Panc1 (cell line): ENCODE measurements around the gene B3GALT2. TPM values are rescaled to one million over a fixed set of nuclear protein-coding genes. Genes with fewer than 3 reads are reported as not detected.

ENCODE experiments used
- ATAC-seq: fragments of 200-7000 bp; cut with Tn5 transposase; 2 replicates; pipeline ENCODE4 v1.9.1; 2020; ENCODE audit warnings: mild to moderate bottlenecking, moderate library complexity
- BruUV-seq: library from RNA; stranded (reverse); fragments of 400-500 nt; replicated peaks from 2 replicates; lab custom pipeline; 2021; lab: Mats Ljungman, UMichigan
- CTCF ChIA-PET: fragments of 300-600 bp; sonication (Branson Sonifier 250); formaldehyde crosslinking; loops from one replicate; lab custom pipeline; 2022; ENCODE audit warnings: antibody characterized with exemption; lab: Charles Lee
- POLR2A ChIA-PET: fragments of 300-600 bp; sonication (Branson Sonifier 250); formaldehyde crosslinking; loops from one replicate; lab custom pipeline; 2022; ENCODE audit warnings: antibody characterized with exemption; lab: Charles Lee
- DNase-seq: peaks from one replicate; pipeline ENCODE4 v3.0.0-alpha.2; 2010; ENCODE audit warnings: low read depth, low spot score
- H3K27ac ChIP-seq: 2 replicates; pipeline ENCODE4 v1.5.1; 2011; ENCODE audit warnings: mild to moderate bottlenecking, low read length, inconsistent platforms
- H3K27me3 ChIP-seq: fragments of 200-500 bp; sonication (Bioruptor generic); 2 replicates; pipeline ENCODE4 v1.6.0; 2014; ENCODE audit warnings: low read length, inconsistent platforms; ENCODE audit not compliant: control insufficient read depth, insufficient read depth
- H3K36me3 ChIP-seq: fragments of 200-500 bp; sonication (Bioruptor generic); 2 replicates; pipeline ENCODE4 v1.5.1; 2014; ENCODE audit warnings: inconsistent platforms, mild to moderate bottlenecking, low read length, moderate library complexity; ENCODE audit not compliant: control insufficient read depth, insufficient read depth
- H3K4me1 ChIP-seq: 2 replicates; pipeline ENCODE4 v1.5.1; 2011; ENCODE audit warnings: inconsistent platforms, mild to moderate bottlenecking, low read length, moderate library complexity; ENCODE audit not compliant: control insufficient read depth, insufficient read depth
- H3K4me3 ChIP-seq, 2 experiments: 2 replicates each; pipeline ENCODE4 v1.5.1; 2011 to 2012; ENCODE audit warnings: low read depth in 2 of 2, low read length in 2 of 2, mild to moderate bottlenecking in 2 of 2, inconsistent platforms in 1 of 2, moderate library complexity in 1 of 2
- H3K9me3 ChIP-seq: fragments of 200-500 bp; sonication (Bioruptor generic); 2 replicates; pipeline ENCODE4 v1.5.1; 2014; ENCODE audit warnings: low read depth, mild to moderate bottlenecking, inconsistent platforms, low read length, moderate library complexity; ENCODE audit not compliant: control insufficient read depth, insufficient read depth
- POLR2AphosphoS5 ChIP-seq: IDR thresholded peaks from 2 replicates; pipeline ENCODE4 v1.6.1; 2012; ENCODE audit warnings: mild to moderate bottlenecking, low read depth, low read length, moderate library complexity
- REST ChIP-seq, 2 experiments: IDR thresholded peaks; 2 replicates each; pipeline ENCODE4 v1.6.1; 2011 to 2012; ENCODE audit warnings: low read depth in 2 of 2, control low read depth in 1 of 2, low read length in 1 of 2, mild to moderate bottlenecking in 1 of 2, moderate library complexity in 1 of 2; ENCODE audit not compliant: insufficient read depth in 1 of 2
- SIN3A ChIP-seq: IDR thresholded peaks from 2 replicates; pipeline ENCODE4 v1.6.1; 2012; ENCODE audit warnings: low read depth, mild to moderate bottlenecking, low read length, moderate library complexity, borderline replicate concordance; ENCODE audit not compliant: insufficient read depth
- TCF7L2 ChIP-seq: IDR thresholded peaks from 2 replicates; pipeline ENCODE4 v1.6.1; 2011; ENCODE audit warnings: mild to moderate bottlenecking, low read depth, low read length, inconsistent platforms
- in situ Hi-C: cut with HindIII; loops from 2 replicates; pipeline ENCODE4 v1.10.0; 2016; ENCODE audit warnings: low sequenced_read_pairs, low pct_unique_long_range_greater_than_20kb
- intact Hi-C: fragments of 100-400 bp; cut with micrococcal nuclease; formaldehyde crosslinking; loops from one replicate; pipeline ENCODE4 v1.10.0; 2022; ENCODE audit not compliant: unreplicated experiment
- total RNA-seq: library from RNA; stranded (reverse); gene quantifications from one replicate; pipeline ENCODE4 v1.2.1, GENCODE V29; 2021; ENCODE audit not compliant: unreplicated experiment
- TF ChIP-seq, protein P1 (sequence below): fragments of 450-650 bp; IDR thresholded peaks from 2 replicates; pipeline ENCODE4 v1.5.1; 2017; ENCODE audit warnings: mild to moderate bottlenecking

The B3GALT2 gene
- total RNA-seq, 1 experiment from 2014 or later: 0.08 TPM

DNA sequence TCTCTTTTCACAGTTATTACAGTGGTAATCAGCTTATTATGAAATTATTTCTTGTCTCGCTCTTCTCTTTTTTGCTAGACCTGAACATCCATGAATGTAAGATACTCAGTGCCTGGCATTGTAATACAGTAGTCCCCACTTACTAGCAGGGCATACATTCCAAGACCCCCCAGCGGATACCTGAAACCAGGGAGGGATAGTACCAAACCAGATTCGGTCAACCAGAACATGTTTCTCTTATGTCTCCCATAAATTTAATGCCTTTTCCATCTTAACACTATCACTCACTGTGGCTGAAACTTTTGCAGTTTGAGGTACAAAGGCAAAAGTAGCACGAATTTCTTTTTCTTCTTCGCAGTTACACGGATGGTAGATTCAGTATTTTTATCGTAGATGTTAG is 24.6 kb upstream of the B3GALT2 start:
- ChIA-PET POLR2A (interaction anchor here (0.6 kb wide), 1 partner anchor 12 kb away, joined by 3 read pairs; no protein-coding TSS in a partner anchor), CTCF (no interaction called here)
- DNase-seq: no peak
- Histone ChIP-seq H3K36me3 (peaks cover 11% of the 10 kb centered on the region; the same call in 1 of the 2 replicates), H3K4me1 (no peaks in the 10 kb centered on the region), H3K27ac (no peak overlapping the region), H3K4me3 (no peak overlapping the region), H3K9me3 (no peaks in the 10 kb centered on the region), H3K27me3 (no peaks in the 10 kb centered on the region)
- TF ChIP-seq, protein P1, sequence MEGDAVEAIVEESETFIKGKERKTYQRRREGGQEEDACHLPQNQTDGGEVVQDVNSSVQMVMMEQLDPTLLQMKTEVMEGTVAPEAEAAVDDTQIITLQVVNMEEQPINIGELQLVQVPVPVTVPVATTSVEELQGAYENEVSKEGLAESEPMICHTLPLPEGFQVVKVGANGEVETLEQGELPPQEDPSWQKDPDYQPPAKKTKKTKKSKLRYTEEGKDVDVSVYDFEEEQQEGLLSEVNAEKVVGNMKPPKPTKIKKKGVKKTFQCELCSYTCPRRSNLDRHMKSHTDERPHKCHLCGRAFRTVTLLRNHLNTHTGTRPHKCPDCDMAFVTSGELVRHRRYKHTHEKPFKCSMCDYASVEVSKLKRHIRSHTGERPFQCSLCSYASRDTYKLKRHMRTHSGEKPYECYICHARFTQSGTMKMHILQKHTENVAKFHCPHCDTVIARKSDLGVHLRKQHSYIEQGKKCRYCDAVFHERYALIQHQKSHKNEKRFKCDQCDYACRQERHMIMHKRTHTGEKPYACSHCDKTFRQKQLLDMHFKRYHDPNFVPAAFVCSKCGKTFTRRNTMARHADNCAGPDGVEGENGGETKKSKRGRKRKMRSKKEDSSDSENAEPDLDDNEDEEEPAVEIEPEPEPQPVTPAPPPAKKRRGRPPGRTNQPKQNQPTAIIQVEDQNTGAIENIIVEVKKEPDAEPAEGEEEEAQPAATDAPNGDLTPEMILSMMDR: no peak
- TF ChIP-seq POLR2AphosphoS5: no peak
- TF ChIP-seq SIN3A: no peak
- TF ChIP-seq TCF7L2: no peak
- TF ChIP-seq REST (IDR thresholded peaks at IDR 0.05; ENCODE audit: insufficient read depth in 1 of 2, low read depth in 2 of 2, low read length in 1 of 2): no peak
- intact Hi-C loops: no loop called here
- ATAC-seq: no peak
- BruUV-seq: no TSS peak
- in situ Hi-C loops: no loop called here

DNA sequence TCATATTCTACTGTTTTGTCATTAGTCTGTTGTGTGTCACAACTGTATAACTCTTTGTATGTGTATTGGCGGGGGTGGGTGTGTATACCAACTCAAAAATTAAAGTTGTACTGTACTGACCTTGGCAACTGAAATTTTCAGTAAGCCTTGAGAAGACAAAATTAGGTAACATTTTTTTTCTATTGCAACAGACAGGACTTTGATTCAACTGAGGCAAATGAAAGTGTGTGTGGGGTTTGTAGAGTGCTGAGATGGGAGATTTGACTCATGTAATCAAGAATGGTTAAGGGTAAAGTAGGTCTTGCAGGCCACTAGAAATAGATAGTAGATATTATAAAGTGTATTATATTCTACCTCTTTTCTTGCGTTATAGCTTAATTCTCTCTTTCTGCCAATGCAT is 14.6 kb upstream of the B3GALT2 start:
- in situ Hi-C loops (no loop called here), intact Hi-C loops (no loop called here)
- ChIA-PET CTCF (no interaction called here), POLR2A (no interaction called here)
- H3K9me3 ChIP-seq: no peaks in the 10 kb centered on the region
- no peak overlapping the region for H3K4me3 ChIP-seq
- H3K27ac ChIP-seq: no peak overlapping the region
- H3K27me3 ChIP-seq: no peaks in the 10 kb centered on the region
- H3K36me3 ChIP-seq: no peaks in the 10 kb centered on the region
- TF ChIP-seq POLR2AphosphoS5: no peak
- TF ChIP-seq TCF7L2: no peak
- TF ChIP-seq REST (IDR thresholded peaks at IDR 0.05; ENCODE audit: insufficient read depth in 1 of 2, low read depth in 2 of 2, low read length in 1 of 2): no peak
- no TSS peak for BruUV-seq
- no peaks in the 10 kb centered on the region; the same call in 1 of the 2 replicates for H3K4me1 ChIP-seq
- ATAC-seq (no peak), DNase-seq (no peak)
